ENCODE results near the gene PDE10A.

- TF ChIP-seq CTCF (IDR thresholded peaks at IDR 0.05) (no peak), POLR2A (IDR thresholded peaks at IDR 0.05) (no peak)
Measured at GRCh38 chr6:165602291-165602690, 60.8 kb downstream of the PDE10A start.
